Skin of body (tissue), 2 donors: Measurements from ENCODE around the gene CLIP1. TPM values are rescaled to one million over a fixed set of nuclear protein-coding genes. Genes with fewer than 3 reads are reported as not detected.
A peak's percentile ranks its signal among the peaks of the same experiment; 100 is the strongest.
"Not testable (repeated sequence)": the region's sequence is repeated elsewhere in the genome, so short reads cannot be mapped to it uniquely, and the experiment has no call there.

Experiments used
- DNase-seq: peaks from one replicate; lab custom pipeline; 2025; lab: John Stamatoyannopoulos, UW
- total RNA-seq: library from RNA; depleted of rRNA; stranded (reverse); fragments of >200 nt; gene quantifications from one replicate; pipeline ENCODE4 v1.2.3, GENCODE V29; 2014

CLIP1 gene
- 90.0 TPM for total RNA-seq

GRCh38 chr12:122421821-122422729 lies at the start of gene CLIP1:
Gene CLIP1 (minus strand): TSS chr12:122422669. CDS start chr12:122380452, 42,217 bp downstream.
- peak; percentile 8 for DNase-seq

- peak; percentile 64 for DNase-seq
These were observed 49.1 kb upstream of the CLIP1 start for GRCh38 chr12:122471324-122472226.

DNA sequence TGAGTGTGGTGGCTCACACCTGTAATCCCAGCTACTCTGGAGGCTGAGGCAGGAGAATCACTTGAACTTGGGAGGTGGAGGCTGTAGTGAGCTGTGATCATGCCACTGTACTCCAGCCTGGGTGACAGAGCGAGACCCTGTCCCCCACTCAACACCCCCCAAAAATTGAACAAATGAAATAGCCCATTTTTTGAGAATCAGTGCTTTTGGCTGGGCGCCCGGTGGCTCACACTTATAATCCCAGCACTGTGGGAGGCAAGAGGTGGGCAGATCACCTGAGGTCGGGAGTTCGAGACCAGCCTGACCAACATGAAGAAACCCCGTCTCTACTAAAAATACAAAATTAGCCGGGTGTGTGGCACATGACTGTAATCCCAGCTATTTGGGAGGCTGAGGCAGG lies 48.1 kb upstream of the CLIP1 start:
- DNase-seq: not testable (repeated sequence)

GRCh38 chr12:122469856-122470255 lies 47.4 kb upstream of the CLIP1 start:
- not testable (repeated sequence) for DNase-seq

GRCh38 chr12:122467983-122468382 lies 45.5 kb upstream of the CLIP1 start:
- no peak for DNase-seq

GRCh38 chr12:122464317-122465042 lies 42.0 kb upstream of the CLIP1 start:
- DNase-seq: peak; percentile 73

DNA sequence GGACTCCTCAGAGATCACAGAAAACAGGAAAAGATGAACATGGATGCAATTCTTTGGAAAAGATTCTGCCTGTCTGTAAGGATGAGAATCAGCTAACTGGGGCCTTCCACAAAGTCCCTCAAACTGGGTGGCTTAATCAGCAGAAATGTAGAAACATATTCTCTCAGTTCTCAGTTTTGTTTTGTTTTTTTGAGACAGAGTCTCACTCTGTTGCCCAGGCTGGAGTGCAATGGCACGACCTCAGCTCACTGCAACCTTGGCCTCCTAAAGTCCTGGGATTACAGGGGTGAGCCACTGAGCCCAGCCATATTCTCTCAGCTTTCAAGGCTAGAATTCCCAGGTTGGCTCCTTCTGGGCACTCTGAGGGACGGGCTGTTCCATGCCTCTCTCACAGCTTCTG lies 38.2 kb upstream of the CLIP1 start:
- no peak for DNase-seq

DNA sequence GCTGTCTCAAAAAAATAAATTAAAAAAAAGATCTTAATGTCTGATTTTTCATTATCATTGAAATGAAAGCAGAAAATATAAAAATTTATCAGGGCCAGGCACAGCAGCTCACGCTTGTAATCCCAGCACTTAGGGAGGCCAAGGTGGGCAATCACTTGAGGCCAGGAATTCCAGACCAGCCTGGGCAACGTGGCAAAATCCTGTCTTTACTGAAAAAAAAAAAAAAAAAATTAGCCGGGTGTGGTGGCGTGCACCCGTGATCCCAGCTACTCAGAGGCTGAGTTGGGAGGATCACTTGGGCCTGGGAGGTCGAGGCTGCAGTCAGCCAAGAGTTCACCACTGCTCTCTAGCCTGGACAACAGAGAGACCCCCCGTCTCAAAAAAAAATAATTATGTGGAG lies 37.6 kb upstream of the CLIP1 start:
- DNase-seq: no peak

- DNase-seq: no peak
These were observed 36.7 kb upstream of the CLIP1 start for GRCh38 chr12:122459211-122459610.

DNA sequence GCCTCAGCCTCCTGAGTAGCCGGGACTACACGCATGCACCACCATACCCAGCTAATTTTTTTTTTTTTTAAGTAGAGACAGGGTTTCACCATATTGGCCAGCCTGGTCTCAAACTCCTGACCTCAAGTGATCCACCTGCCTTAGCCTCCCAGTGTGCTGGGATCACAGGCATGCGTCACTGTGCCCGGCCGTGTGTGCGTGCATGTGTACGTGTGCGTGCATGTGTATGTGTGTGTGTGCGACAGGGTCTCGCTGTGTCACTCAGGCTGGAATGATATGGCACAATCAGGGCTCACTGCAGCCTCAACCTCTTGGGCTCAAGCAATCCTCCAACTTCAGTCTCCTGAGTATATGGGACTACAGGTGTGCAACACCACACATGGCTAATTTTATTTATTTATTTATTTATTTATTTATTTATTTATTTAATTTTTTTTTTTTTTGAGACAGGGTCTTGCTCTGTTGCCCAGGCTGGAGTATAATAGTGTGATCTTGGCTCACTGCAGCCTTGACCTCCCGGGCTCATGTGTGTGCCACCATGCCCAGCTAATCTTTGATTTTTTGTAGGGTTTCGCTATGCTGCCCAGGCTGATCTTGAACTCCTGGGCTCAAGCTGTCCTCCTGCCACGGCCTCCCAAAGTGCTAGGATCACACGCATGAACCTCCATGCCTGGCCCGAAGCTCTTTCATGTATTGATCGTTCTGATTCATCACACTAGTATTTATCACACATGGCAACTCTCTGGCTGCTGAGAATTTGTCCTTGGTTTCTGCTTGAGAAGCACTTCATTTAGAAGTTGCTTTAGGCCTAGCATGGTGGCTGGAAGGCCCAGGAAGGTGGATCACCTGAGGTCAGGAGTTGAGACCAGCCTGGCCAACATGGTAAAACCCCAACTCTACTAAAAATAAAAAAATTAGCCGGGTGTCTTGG lies 35.9 kb upstream of the CLIP1 start:
- DNase-seq: no peak

- DNase-seq: no peak
These were observed 35.2 kb upstream of the CLIP1 start for GRCh38 chr12:122457627-122458026.

DNA sequence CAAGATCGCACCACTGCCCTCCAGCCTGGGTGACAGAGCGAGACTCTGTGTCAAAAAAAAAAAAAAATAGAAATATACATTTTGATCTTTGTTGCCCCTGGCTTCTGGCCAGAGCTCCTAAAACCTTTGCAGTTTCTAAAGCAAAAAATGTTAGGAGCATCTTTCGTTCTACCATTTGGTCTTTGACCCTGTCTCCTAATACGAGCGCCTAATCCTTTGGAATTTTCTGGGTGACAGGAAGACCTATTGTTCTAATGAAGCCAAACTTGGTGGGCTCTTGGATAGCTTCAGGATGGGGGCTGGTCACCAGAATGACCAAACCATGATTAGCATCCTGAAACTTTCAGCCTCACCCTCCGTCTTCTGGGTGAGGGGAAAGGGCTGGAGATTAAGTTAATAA lies 32.3 kb upstream of the CLIP1 start:
- DNase-seq: no peak

GRCh38 chr12:122454250-122454721 lies 31.8 kb upstream of the CLIP1 start:
- DNase-seq: no peak

GRCh38 chr12:122452701-122453285 lies 30.3 kb upstream of the CLIP1 start:
- DNase-seq: no peak

- DNase-seq: no peak
These were observed 26.8 kb upstream of the CLIP1 start for GRCh38 chr12:122449317-122449716.

GRCh38 chr12:122447825-122448224 lies 25.4 kb upstream of the CLIP1 start:
- not testable (repeated sequence) for DNase-seq

DNA sequence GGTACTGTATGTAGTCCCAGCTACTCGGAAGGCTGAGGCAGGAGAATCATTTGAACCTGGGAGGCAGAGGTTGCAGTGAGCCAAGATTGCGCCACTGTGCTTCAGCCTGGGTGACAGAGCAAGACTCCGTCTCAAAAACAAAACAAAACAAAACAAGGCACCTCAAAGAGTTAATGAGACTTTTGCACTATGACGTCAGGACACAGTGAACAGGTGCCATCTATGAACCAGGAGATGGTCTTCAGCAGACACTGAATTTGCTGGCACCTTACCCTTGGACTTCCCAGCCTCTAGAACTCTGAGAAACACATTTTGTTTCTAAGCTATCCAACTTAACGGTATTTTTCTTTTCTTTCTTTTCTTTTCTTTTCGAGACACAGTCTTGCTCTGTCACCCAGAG lies 23.9 kb upstream of the CLIP1 start:
- not testable (repeated sequence) for DNase-seq

- DNase-seq: not testable (repeated sequence)
These were observed 21.6 kb upstream of the CLIP1 start for GRCh38 chr12:122444071-122444470.

GRCh38 chr12:122438822-122439221 lies 16.4 kb upstream of the CLIP1 start:
- not testable (repeated sequence) for DNase-seq

GRCh38 chr12:122437656-122438121 lies 15.2 kb upstream of the CLIP1 start:
- DNase-seq: no peak
